H1 (cell line): ENCODE results near the gene SCMH1. TPM values are rescaled to one million over a fixed set of nuclear protein-coding genes. Genes with fewer than 3 reads are reported as not detected.

ENCODE experiments used
- CTCF ChIA-PET: fragments of 300-600 bp; sonication (Branson Sonifier 250); formaldehyde crosslinking; loops from one replicate; lab custom pipeline; 2021; ENCODE audit not compliant: partially characterized antibody; lab: Charles Lee
- POLR2A ChIA-PET: fragments of 300-600 bp; sonication (Branson Sonifier 250); formaldehyde crosslinking; loops from one replicate; lab custom pipeline; 2021; ENCODE audit warnings: inconsistent platforms; ENCODE audit not compliant: partially characterized antibody; lab: Charles Lee
- DNase-seq, 2 experiments: peaks; one replicate each; pipeline versions ENCODE4 v3.0.0 to v3.0.0-alpha.2; 2010 to 2022; ENCODE audit warnings: low spot score in 2 of 2, low read depth in 1 of 2, mixed read lengths in 1 of 2
- FAIRE-seq: peaks from 2 replicates; lab custom pipeline; 2011; peaks lifted over from hg19 to GRCh38; lab: Jason Lieb, UNC
- H2AFZ ChIP-seq: 2 replicates; pipeline ENCODE4 v1.8.1; 2012; ENCODE audit warnings: low read length, inconsistent platforms
- H2AK5ac ChIP-seq: 2 replicates; pipeline ENCODE4 v1.6.1; 2013; ENCODE audit warnings: low read depth, low read length
- H2BK120ac ChIP-seq: replicated peaks from 2 replicates; pipeline ENCODE3; 2013; ENCODE audit warnings: low read depth, low read length, inconsistent platforms
- H2BK12ac ChIP-seq: 2 replicates; pipeline ENCODE4 v1.6.1; 2013; ENCODE audit warnings: low read depth, low read length
- H2BK15ac ChIP-seq: 2 replicates; pipeline ENCODE4 v1.6.1; 2013; ENCODE audit warnings: low read length
- H2BK20ac ChIP-seq: 2 replicates; pipeline ENCODE4 v1.6.1; 2013; ENCODE audit warnings: low read length
- H2BK5ac ChIP-seq: 2 replicates; pipeline ENCODE4 v1.6.1; 2013; ENCODE audit warnings: low read depth, low read length
- H3K14ac ChIP-seq: 2 replicates; pipeline ENCODE4 v1.6.1; 2013; ENCODE audit warnings: inconsistent platforms; ENCODE audit not compliant: insufficient read length
- H3K18ac ChIP-seq: 2 replicates; pipeline ENCODE4 v1.6.1; 2013; ENCODE audit warnings: low read length; ENCODE audit errors: extremely low read depth
- H3K23ac ChIP-seq: 2 replicates; pipeline ENCODE4 v1.6.1; 2013; ENCODE audit warnings: inconsistent platforms; ENCODE audit not compliant: insufficient read length
- H3K23me2 ChIP-seq: 2 replicates; pipeline ENCODE4 v1.6.1; 2013; ENCODE audit warnings: low read depth, low read length
- H3K27ac ChIP-seq: 2 replicates; pipeline ENCODE4 v1.6.1; 2011; ENCODE audit warnings: low read depth, low read length, inconsistent platforms
- H3K27me3 ChIP-seq, 4 experiments: replicated peaks in 1 of 4; 1 replicate in 1 of 4; 2 replicates in 3 of 4; pipeline versions ENCODE4 v1.6.1 to v1.8.1; 2011 to 2013; ENCODE audit warnings: low read length in 3 of 4, mild to moderate bottlenecking in 3 of 4, inconsistent platforms in 2 of 4, mixed read lengths in 2 of 4, moderate library complexity in 1 of 4; ENCODE audit not compliant: control insufficient read depth in 3 of 4, insufficient read depth in 3 of 4; ENCODE audit errors: extremely low read depth in 1 of 4
- H3K36me3 ChIP-seq, 4 experiments: 2 replicates each; pipeline versions ENCODE4 v1.6.1 to v1.8.1; 2011 to 2013; ENCODE audit warnings: mild to moderate bottlenecking in 4 of 4, low read length in 3 of 4, moderate library complexity in 2 of 4, control low read depth in 1 of 4, inconsistent platforms in 1 of 4; ENCODE audit not compliant: insufficient read depth in 4 of 4, control insufficient read depth in 2 of 4
- H3K4ac ChIP-seq: replicated peaks from 2 replicates; pipeline ENCODE3; 2013; ENCODE audit warnings: low read length, low read depth, mixed read lengths, inconsistent platforms; ENCODE audit not compliant: insufficient read length
- H3K4me1 ChIP-seq, 4 experiments: replicated peaks in 1 of 4; 1 replicate in 1 of 4; 2 replicates in 3 of 4; pipeline versions ENCODE4 v1.6.1 to v1.8.1; 2011 to 2013; ENCODE audit warnings: low read length in 3 of 4, inconsistent platforms in 2 of 4, mixed read lengths in 1 of 4; ENCODE audit not compliant: insufficient read depth in 4 of 4, control insufficient read depth in 3 of 4
- H3K4me2 ChIP-seq, 2 experiments: 2 replicates each; pipeline versions ENCODE4 v1.6.1 to v1.8.1; 2011 to 2013; ENCODE audit warnings: low read depth in 2 of 2, low read length in 2 of 2, control low read depth in 1 of 2, inconsistent platforms in 1 of 2, mild to moderate bottlenecking in 1 of 2; ENCODE audit not compliant: insufficient read depth in 1 of 2
- H3K4me3 ChIP-seq, 4 experiments: fragments of 200-600, 300-600 bp in 1 of 4; sonication (generic), shearing (Covaris generic), sonication (Bioruptor Twin) in 1 of 4; 2 replicates each; pipeline versions ENCODE4 v1.5.1 to v1.8.1; 2011 to 2016; ENCODE audit warnings: low read length in 4 of 4, low read depth in 3 of 4, control low read depth in 2 of 4, inconsistent platforms in 2 of 4, mild to moderate bottlenecking in 2 of 4, mixed read lengths in 1 of 4, moderate library complexity in 1 of 4; ENCODE audit not compliant: insufficient read depth in 2 of 4; ENCODE audit errors: extremely low read depth in 1 of 4
- H3K56ac ChIP-seq: replicated peaks from 2 replicates; pipeline ENCODE3; 2013; ENCODE audit warnings: low read depth, mild to moderate bottlenecking, mixed read lengths, low read length, inconsistent platforms; ENCODE audit not compliant: insufficient read length
- H3K79me1 ChIP-seq: 2 replicates; pipeline ENCODE4 v1.6.1; 2013; ENCODE audit warnings: low read depth, low read length, control low read depth
- H3K79me2 ChIP-seq, 2 experiments: 2 replicates each; pipeline versions ENCODE4 v1.6.1 to v1.8.1; 2012 to 2013; ENCODE audit warnings: low read length in 2 of 2, mild to moderate bottlenecking in 2 of 2, inconsistent platforms in 1 of 2; ENCODE audit not compliant: insufficient read depth in 2 of 2, control insufficient read depth in 1 of 2
- H3K9ac ChIP-seq, 4 experiments: replicated peaks in 1 of 4; 1 replicate in 1 of 4; 2 replicates in 3 of 4; pipeline versions ENCODE4 v1.6.1 to v1.8.1; 2011 to 2013; ENCODE audit warnings: low read depth in 3 of 4, low read length in 3 of 4, control low read depth in 2 of 4, mild to moderate bottlenecking in 2 of 4, moderate library complexity in 2 of 4, inconsistent platforms in 1 of 4; ENCODE audit errors: extremely low read depth in 1 of 4
- H3K9me3 ChIP-seq, 2 experiments: 2 replicates each; pipeline versions ENCODE4 v1.6.1 to v1.8.1; 2012 to 2013; ENCODE audit warnings: mild to moderate bottlenecking in 2 of 2, moderate library complexity in 2 of 2, control low read depth in 1 of 2, inconsistent platforms in 1 of 2, low read depth in 1 of 2, low read length in 1 of 2, mixed read lengths in 1 of 2; ENCODE audit not compliant: insufficient read depth in 2 of 2
- H4K20me1 ChIP-seq, 2 experiments: replicated peaks in 1 of 2; 2 replicates each; pipeline versions ENCODE3 to v1.8.1; 2011 to 2013; ENCODE audit warnings: inconsistent platforms in 2 of 2, low read length in 2 of 2, mild to moderate bottlenecking in 1 of 2; ENCODE audit not compliant: insufficient read depth in 2 of 2, control insufficient read depth in 1 of 2
- H4K5ac ChIP-seq: 2 replicates; pipeline ENCODE4 v1.6.1; 2013; ENCODE audit warnings: low read length, low read depth, mixed read lengths, inconsistent platforms; ENCODE audit not compliant: insufficient read length
- H4K8ac ChIP-seq: 2 replicates; pipeline ENCODE4 v1.8.0; 2013; ENCODE audit warnings: mild to moderate bottlenecking, moderate library complexity, low read length, inconsistent platforms; ENCODE audit not compliant: insufficient read depth; ENCODE audit errors: extremely low read depth
- H4K91ac ChIP-seq: replicated peaks from 2 replicates; pipeline ENCODE3; 2013; ENCODE audit warnings: low read length, mixed read lengths, inconsistent platforms; ENCODE audit not compliant: insufficient read length
- ATF3 ChIP-seq: IDR thresholded peaks from 2 replicates; pipeline ENCODE4 v1.6.1; 2011; ENCODE audit warnings: low read depth, mild to moderate bottlenecking, low read length; ENCODE audit not compliant: insufficient read depth
- CBX8 ChIP-seq: fragments of 300-800, 300-1000 bp; sonication (generic); IDR thresholded peaks from 2 replicates; pipeline ENCODE4 v1.7.1; 2016; ENCODE audit warnings: low read depth, low read length, borderline replicate concordance
- CHD1 ChIP-seq: IDR thresholded peaks from 2 replicates; pipeline ENCODE4 v1.6.1; 2012; ENCODE audit warnings: low read depth, low read length, improper control_type of control experiment
- EZH2 ChIP-seq: fragments of 200-600 bp; sonication (generic); IDR thresholded peaks from 2 replicates; pipeline ENCODE4 v1.7.1; 2012; ENCODE audit warnings: low read depth, mild to moderate bottlenecking, moderate library complexity, low read length, inconsistent platforms; ENCODE audit not compliant: severe bottlenecking
- GTF2F1 ChIP-seq: IDR thresholded peaks from 2 replicates; pipeline ENCODE4 v1.6.1; 2012; ENCODE audit warnings: low read depth, low read length, improper control_type of control experiment, borderline replicate concordance
- RXRA ChIP-seq: IDR thresholded peaks from 2 replicates; pipeline ENCODE4 v1.6.1; 2011; ENCODE audit warnings: low read depth, mild to moderate bottlenecking, low read length, moderate library complexity; ENCODE audit not compliant: insufficient read depth
- SP1 ChIP-seq: IDR thresholded peaks from 2 replicates; pipeline ENCODE4 v1.6.1; 2011; ENCODE audit warnings: low read depth, low read length
- SRF ChIP-seq: IDR thresholded peaks from 2 replicates; pipeline ENCODE4 v1.6.1; 2011; ENCODE audit warnings: mild to moderate bottlenecking, low read depth, low read length, moderate library complexity
- WGBS, 2 experiments: shearing (Covaris generic) in 1 of 2; methylation state at CpG; one replicate each; pipeline versions ENCODE4 v1.1.6 to v1.1.7; 2013 to 2015; ENCODE audit warnings: low lambda C conversion rate in 2 of 2, mixed read lengths in 2 of 2, inconsistent platforms in 1 of 2, low coverage in 1 of 2, missing lambda C conversion rate in 1 of 2; ENCODE audit not compliant: insufficient replicate concordance in 2 of 2, insufficient coverage in 1 of 2, insufficient read length in 1 of 2; ENCODE audit errors: extremely low coverage in 1 of 2, missing lambda C conversion rate in 1 of 2; 5-methylcytosine and 5-hydroxymethylcytosine counted together
- polyA plus RNA-seq, 7 experiments: library from polyadenylated mRNA; depleted of rRNA in 3 of 7; stranded (reverse) in 5 of 7; unstranded in 2 of 7; fragments of >200 nt in 5 of 7; fragments of 200-250 nt in 2 of 7; gene quantifications; 1 replicate in 5 of 7; 2 replicates in 1 of 7; 4 replicates in 1 of 7; pipeline versions ENCODE4 v1.2.1 to v1.2.3, GENCODE V29; 2011 to 2013; ENCODE audit warnings: missing spikeins in 2 of 7, mixed read lengths in 2 of 7
- total RNA-seq: library from RNA; stranded (reverse); fragmentation: NEBNext Ultra II Directional; extraction: Animal tissue kit (Norgen Biotek cat#: 25700); gene quantifications from 2 replicates; pipeline ENCODE4 v1.2.1, GENCODE V29; 2021
- TF ChIP-seq, protein P1 (sequence below), 3 experiments: IDR thresholded peaks; 1 replicate in 2 of 3; 2 replicates in 1 of 3; pipeline versions ENCODE4 v1.5.1 to v1.6.1; 2011; ENCODE audit warnings: low read length in 3 of 3, mild to moderate bottlenecking in 3 of 3, inconsistent platforms in 2 of 3, low read depth in 1 of 3, moderate library complexity in 1 of 3; ENCODE audit not compliant: insufficient read depth in 1 of 3; ENCODE audit errors: control extremely low read depth in 1 of 3

Gene SCMH1
- total and polyA plus RNA-seq, 2 of the 8 experiments (the other 6 are each of a cell fraction or from before 2014, with no cell fraction given) = 16.6 to 30.7 TPM

DNA sequence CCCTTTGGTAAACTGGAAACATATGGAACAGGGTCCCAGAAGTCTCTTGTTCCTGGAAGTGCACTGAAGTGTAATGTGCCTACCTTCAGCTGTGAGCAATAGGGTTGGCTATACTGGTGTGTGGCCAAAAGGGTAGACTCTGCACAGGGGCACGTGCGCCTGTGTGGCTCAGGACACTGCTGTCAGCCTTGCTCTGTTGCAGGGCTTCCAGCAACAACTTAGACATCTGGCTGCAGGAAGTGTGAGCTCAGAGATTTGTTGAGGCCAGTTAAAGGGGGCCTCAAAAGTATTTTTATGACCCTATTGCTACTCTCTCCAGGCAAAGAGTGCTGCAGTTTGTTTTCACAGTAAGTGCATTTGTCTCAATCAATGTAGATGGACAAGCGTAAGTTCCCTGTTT is 255.2 kb downstream of the SCMH1 start:
- CTCF ChIA-PET = interaction anchor here (1.0 to 1.4 kb wide), 3 partner anchors 10 to 204 kb away, joined by 3 to 5 read pairs (median 3); no protein-coding TSS in a partner anchor
- H3K18ac ChIP-seq = no peak overlapping the region
- TF ChIP-seq GTF2F1 = no peak
- no peak for TF ChIP-seq ATF3
- no peak for TF ChIP-seq EZH2
- no peak for TF ChIP-seq CBX8
- no peak for TF ChIP-seq SP1
- TF ChIP-seq SRF = no peak
- no peak for TF ChIP-seq CHD1
- TF ChIP-seq RXRA = no peak
- TF ChIP-seq, protein P1, sequence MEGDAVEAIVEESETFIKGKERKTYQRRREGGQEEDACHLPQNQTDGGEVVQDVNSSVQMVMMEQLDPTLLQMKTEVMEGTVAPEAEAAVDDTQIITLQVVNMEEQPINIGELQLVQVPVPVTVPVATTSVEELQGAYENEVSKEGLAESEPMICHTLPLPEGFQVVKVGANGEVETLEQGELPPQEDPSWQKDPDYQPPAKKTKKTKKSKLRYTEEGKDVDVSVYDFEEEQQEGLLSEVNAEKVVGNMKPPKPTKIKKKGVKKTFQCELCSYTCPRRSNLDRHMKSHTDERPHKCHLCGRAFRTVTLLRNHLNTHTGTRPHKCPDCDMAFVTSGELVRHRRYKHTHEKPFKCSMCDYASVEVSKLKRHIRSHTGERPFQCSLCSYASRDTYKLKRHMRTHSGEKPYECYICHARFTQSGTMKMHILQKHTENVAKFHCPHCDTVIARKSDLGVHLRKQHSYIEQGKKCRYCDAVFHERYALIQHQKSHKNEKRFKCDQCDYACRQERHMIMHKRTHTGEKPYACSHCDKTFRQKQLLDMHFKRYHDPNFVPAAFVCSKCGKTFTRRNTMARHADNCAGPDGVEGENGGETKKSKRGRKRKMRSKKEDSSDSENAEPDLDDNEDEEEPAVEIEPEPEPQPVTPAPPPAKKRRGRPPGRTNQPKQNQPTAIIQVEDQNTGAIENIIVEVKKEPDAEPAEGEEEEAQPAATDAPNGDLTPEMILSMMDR (IDR thresholded peaks at IDR 0.05; ENCODE audit: control extremely low read depth in 1 of 3, insufficient read depth in 1 of 3, low read depth in 1 of 3, low read length in 3 of 3) = no peak
- TF ChIP-seq, all 59 proteins: peak for 0
- H3K79me1 ChIP-seq = no peaks in the 10 kb centered on the region; the same call in 1 of the 2 replicates
- H4K8ac ChIP-seq = no peak overlapping the region
- H3K23ac ChIP-seq = no peak overlapping the region
- no peak overlapping the region for H2BK120ac ChIP-seq
- H3K4me3 ChIP-seq = no peak overlapping the region
- FAIRE-seq = no peak
- no peak overlapping the region for H4K5ac ChIP-seq
- H2AFZ ChIP-seq = no peak overlapping the region
- H3K9me3 ChIP-seq = no peaks in the 10 kb centered on the region
- POLR2A ChIA-PET = interaction anchor here (0.6 to 9.6 kb wide), 5 partner anchors 9 to 47 kb away, joined by 3 to 49 read pairs (median 8); no protein-coding TSS in a partner anchor
- H3K4ac ChIP-seq = no peak overlapping the region
- DNase-seq = no peak
- WGBS, 2 experiments = 92% methylated on average over 3 of the region's 3 CpGs; no CpG with 5 or more reads in 1 of the 2 experiments
- no peak overlapping the region for H2BK5ac ChIP-seq
- 0 out of 2 replicates have a peak, but pooled peaks cover 2% of the 10 kb centered on the region for H3K23me2 ChIP-seq
- no peak overlapping the region for H3K27ac ChIP-seq
- no peak overlapping the region for H2BK15ac ChIP-seq
- no peak overlapping the region for H3K4me2 ChIP-seq
- no peak overlapping the region for H2AK5ac ChIP-seq
- no peak overlapping the region for H3K56ac ChIP-seq
- H4K91ac ChIP-seq = no peak overlapping the region
- H3K36me3 ChIP-seq = peaks cover 57 to 89% (median 84%) of the 10 kb centered on the region in 4 experiments
- H2BK20ac ChIP-seq = no peak overlapping the region
- no peaks in the 10 kb centered on the region for H3K27me3 ChIP-seq
- no peak overlapping the region for H2BK12ac ChIP-seq
- peaks cover 0 to 1% (median 1%) of the 10 kb centered on the region in 4 experiments; a peak in 3 of 7 replicates for H3K4me1 ChIP-seq
- H4K20me1 ChIP-seq = peaks cover 10 to 19% of the 10 kb centered on the region in 2 experiments
- no peak overlapping the region for H3K14ac ChIP-seq
- H3K79me2 ChIP-seq = peaks cover 3 to 42% of the 10 kb centered on the region in 2 experiments
- no peak overlapping the region for H3K9ac ChIP-seq
